Transverse colon (tissue), 4 donors: Measurements from ENCODE around the gene ACTN4. TPM values are rescaled to one million over a fixed set of nuclear protein-coding genes. Genes with fewer than 3 reads are reported as not detected.

Experiments
- DNase-seq: peaks from one replicate; pipeline ENCODE4 v3.0.0-alpha.2; 2019
- H3K27ac ChIP-seq, 4 donors: fragments of 200-600 bp; sonication (generic); 2 replicates each; pipeline ENCODE4 v1.5.1; 2016 to 2018; ENCODE audit warnings: inconsistent platforms in 4 of 4
- H3K27me3 ChIP-seq: fragments of 200-600 bp; sonication (generic); 2 replicates; pipeline ENCODE4 v1.5.1; 2017; ENCODE audit warnings: inconsistent platforms
- H3K36me3 ChIP-seq, 4 donors: fragments of 200-600 bp; sonication (generic); 2 replicates each; pipeline ENCODE4 v1.5.1; 2017 to 2019; ENCODE audit warnings: inconsistent platforms in 4 of 4
- H3K4me1 ChIP-seq, 4 donors: fragments of 200-600 bp; sonication (generic); 2 replicates each; pipeline ENCODE4 v1.5.1; 2017 to 2020; ENCODE audit warnings: inconsistent platforms in 4 of 4
- H3K4me3 ChIP-seq, 4 donors: fragments of 200-600 bp; sonication (generic); 1 replicate in 1 of 4; 2 replicates in 3 of 4; pipeline versions ENCODE4 v1.5.1 to v1.6.1; 2017 to 2019; ENCODE audit warnings: inconsistent platforms in 4 of 4
- H3K9me3 ChIP-seq, 2 donors: fragments of 200-600 bp; sonication (generic); 2 replicates each; pipeline ENCODE4 v1.5.1; 2017 to 2019; ENCODE audit warnings: inconsistent platforms in 2 of 2
- EP300 ChIP-seq: sonication (generic); formaldehyde crosslinking; IDR thresholded peaks from one replicate; pipeline ENCODE4 v1.6.1; 2017; ENCODE audit warnings: antibody characterized with exemption, low read depth
- POLR2A ChIP-seq: fragments of 450-650 bp; IDR thresholded peaks from one replicate; pipeline ENCODE4 v1.6.1; 2016; ENCODE audit warnings: antibody characterized with exemption, mild to moderate bottlenecking, moderate library complexity
- POLR2AphosphoS5 ChIP-seq, 3 donors: sonication (generic); formaldehyde crosslinking; IDR thresholded peaks; one replicate each; pipeline ENCODE4 v1.6.1; 2016; ENCODE audit warnings: antibody characterized with exemption in 3 of 3
- WGBS, 2 donors: methylation state at CpG; one replicate each; pipeline ENCODE4 v1.1.5; 2018; ENCODE audit warnings: low coverage in 1 of 2; 5-methylcytosine and 5-hydroxymethylcytosine counted together
- in situ Hi-C, 4 donors: fragments of 200-750 bp; cut with MboI; loops; one replicate each; pipeline versions ENCODE4 v1.15.0 to v1.15.1; 2017; ENCODE audit warnings: low sequenced_read_pairs in 3 of 4, low pct_ligation_motif_present in 1 of 4, low pct_unique_long_range_greater_than_20kb in 1 of 4
- intact Hi-C: fragments of 100-400 bp; cut with DNase I; formaldehyde crosslinking; loops from one replicate; pipeline ENCODE4 v1.15.1; 2023; ENCODE audit warnings: low total_unique reads
- total RNA-seq, 4 donors: library from RNA; depleted of rRNA; stranded (reverse); fragments of >200 nt; gene quantifications; one replicate each; pipeline ENCODE4 v1.1.0, GENCODE V29; 2016
- TF ChIP-seq, protein P1 (sequence below), 5 experiments: fragments of 200-600 bp in 3 of 5; fragments of 450-650 bp in 2 of 5; sonication (generic) in 3 of 5; IDR thresholded peaks; 1 replicate in 2 of 5; 2 replicates in 3 of 5; pipeline ENCODE4 v1.5.1; 2016 to 2017; ENCODE audit warnings: antibody characterized with exemption in 5 of 5, inconsistent platforms in 3 of 5, mild to moderate bottlenecking in 2 of 5, moderate library complexity in 1 of 5

The ACTN4 gene
- total RNA-seq, 4 donors from 2014 or later: 458 to 1,080 (median 723) TPM

DNA sequence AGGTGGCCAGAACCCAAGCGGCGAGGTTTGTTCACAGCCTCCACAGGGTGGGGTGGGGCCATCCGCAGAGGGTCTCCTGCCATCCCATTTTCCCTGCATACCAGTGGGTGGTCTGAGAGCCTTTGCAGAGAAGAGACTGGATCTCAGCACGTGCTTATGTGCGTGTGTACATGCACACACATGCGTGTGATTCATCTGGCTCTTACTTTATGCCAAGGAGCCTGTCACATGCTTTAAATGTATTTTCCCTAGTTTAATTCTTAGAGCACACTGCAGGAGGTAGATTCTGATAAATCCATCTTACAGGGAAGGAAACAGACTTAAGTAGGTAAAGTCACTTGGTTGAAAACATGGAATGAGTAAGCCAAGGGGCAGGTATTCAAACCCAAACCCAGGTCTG is 49.7 kb downstream of the ACTN4 start:
- intact Hi-C loops (no loop called here), in situ Hi-C loops (no loop called here)
- H3K4me1 ChIP-seq: peaks cover 48 to 100% (median 93%) of the 10 kb centered on the region in 4 donors
- H3K4me3 ChIP-seq: no peak overlapping the region
- no peaks in the 10 kb centered on the region for H3K9me3 ChIP-seq
- DNase-seq: no peak
- peaks cover 0 to 2% (median 0%) of the 10 kb centered on the region in 4 donors for H3K36me3 ChIP-seq
- TF ChIP-seq EP300 (no peak), POLR2A (no peak), POLR2AphosphoS5 (IDR thresholded peaks at IDR 0.05) (no peak)
- TF ChIP-seq, protein P1, sequence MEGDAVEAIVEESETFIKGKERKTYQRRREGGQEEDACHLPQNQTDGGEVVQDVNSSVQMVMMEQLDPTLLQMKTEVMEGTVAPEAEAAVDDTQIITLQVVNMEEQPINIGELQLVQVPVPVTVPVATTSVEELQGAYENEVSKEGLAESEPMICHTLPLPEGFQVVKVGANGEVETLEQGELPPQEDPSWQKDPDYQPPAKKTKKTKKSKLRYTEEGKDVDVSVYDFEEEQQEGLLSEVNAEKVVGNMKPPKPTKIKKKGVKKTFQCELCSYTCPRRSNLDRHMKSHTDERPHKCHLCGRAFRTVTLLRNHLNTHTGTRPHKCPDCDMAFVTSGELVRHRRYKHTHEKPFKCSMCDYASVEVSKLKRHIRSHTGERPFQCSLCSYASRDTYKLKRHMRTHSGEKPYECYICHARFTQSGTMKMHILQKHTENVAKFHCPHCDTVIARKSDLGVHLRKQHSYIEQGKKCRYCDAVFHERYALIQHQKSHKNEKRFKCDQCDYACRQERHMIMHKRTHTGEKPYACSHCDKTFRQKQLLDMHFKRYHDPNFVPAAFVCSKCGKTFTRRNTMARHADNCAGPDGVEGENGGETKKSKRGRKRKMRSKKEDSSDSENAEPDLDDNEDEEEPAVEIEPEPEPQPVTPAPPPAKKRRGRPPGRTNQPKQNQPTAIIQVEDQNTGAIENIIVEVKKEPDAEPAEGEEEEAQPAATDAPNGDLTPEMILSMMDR (IDR thresholded peaks at IDR 0.05): no peak
- peak overlapping the region; percentile 87 to 94 (median 92) for H3K27ac ChIP-seq
- H3K27me3 ChIP-seq: no peaks in the 10 kb centered on the region
- WGBS, 2 donors: 91 to 100% methylated on average over 4 to 6 of the region's 6 CpGs

DNA sequence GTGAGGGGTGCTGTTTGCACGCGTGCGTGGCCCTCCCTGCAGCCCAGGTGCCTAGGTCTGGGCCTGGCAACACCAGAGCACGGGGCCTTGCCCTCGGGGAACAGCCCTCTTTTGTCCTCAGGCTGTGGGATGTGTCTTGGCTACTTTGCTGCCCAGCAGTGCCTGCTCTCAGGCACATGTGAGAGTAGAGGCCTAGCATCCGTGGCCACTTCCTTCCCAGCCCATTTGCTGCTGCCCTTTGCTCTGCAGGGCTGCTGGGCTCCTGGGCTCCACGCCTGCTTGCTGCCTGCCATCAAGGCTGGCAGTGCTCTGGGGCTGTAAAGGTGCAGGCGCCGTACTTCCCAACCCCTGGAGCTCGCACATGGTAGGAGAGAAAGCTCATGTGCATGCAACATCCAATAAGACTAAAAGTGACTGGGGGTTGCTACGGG is 50.2 kb downstream of the ACTN4 start:
- Histone ChIP-seq H3K27me3 (no peaks in the 10 kb centered on the region), H3K36me3 (peaks cover 0 to 7% (median 0%) of the 10 kb centered on the region in 4 donors), H3K4me1 (peaks cover 43 to 97% (median 89%) of the 10 kb centered on the region in 4 donors), H3K4me3 (no peak overlapping the region), H3K27ac (peak overlapping the region; percentile 87 to 94 (median 92)), H3K9me3 (no peaks in the 10 kb centered on the region)
- intact Hi-C loops (no loop called here), in situ Hi-C loops (no loop called here)
- no peak for DNase-seq
- 73% methylated on average over 11 of the region's 11 CpGs; no CpG with 5 or more reads in 1 of the 2 donors for WGBS, 2 donors
- TF ChIP-seq, protein P1 (IDR thresholded peaks at IDR 0.05): no peak
- no peak for TF ChIP-seq POLR2AphosphoS5 (IDR thresholded peaks at IDR 0.05)
- TF ChIP-seq EP300: no peak
- no peak for TF ChIP-seq POLR2A

DNA sequence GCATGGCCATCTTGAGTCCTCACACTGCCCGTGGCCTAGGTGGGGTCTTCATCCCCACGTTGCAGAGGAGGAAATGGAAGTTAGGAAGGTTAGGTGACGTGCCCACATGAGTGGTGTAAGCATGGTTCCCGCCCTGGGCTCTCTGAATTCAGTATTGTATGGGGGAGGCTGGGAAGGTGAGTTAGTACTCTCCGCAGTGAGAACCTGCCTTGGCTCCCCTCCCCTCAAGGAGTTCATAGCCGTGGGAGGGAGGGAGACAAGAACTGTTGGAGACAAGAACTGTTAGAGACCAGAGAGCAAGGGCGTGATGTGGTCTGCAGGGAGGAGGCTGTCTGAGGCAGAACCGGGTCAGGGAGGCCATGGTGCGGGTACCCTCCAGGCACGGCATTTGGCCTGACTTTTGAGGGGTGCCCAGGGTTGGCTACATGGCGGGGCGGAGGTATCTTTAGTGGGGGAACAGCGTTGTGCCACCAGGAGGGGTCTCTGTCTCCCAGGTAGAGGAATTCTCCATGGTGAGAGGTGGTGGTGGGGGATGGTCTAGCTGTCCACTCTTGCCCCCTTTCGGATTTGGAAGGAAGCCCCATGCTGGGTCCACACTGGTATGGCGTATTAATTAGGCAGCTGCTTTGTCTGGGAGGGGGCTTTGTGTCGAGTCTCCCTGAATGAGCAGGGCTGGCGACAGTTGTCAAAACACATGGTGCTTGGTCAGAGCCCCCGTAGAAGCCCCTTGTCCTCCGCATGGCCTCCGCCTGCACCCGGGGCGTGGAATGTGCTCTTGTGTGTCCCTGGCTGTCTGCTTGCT is 51.0 kb downstream of the ACTN4 start:
- Histone ChIP-seq H3K4me3 (no peak overlapping the region), H3K36me3 (peaks cover 0 to 8% (median 0%) of the 10 kb centered on the region in 4 donors), H3K4me1 (peaks cover 35 to 90% (median 81%) of the 10 kb centered on the region in 4 donors), H3K27me3 (no peaks in the 10 kb centered on the region), H3K27ac (peak overlapping the region; percentile 87 to 94 (median 92)), H3K9me3 (no peaks in the 10 kb centered on the region)
- DNase-seq: no peak
- 84 to 89% methylated on average over 6 to 21 of the region's 22 CpGs for WGBS, 2 donors
- intact Hi-C loops: no loop called here
- TF ChIP-seq, protein P1 (IDR thresholded peaks at IDR 0.05): no peak
- no peak for TF ChIP-seq POLR2AphosphoS5 (IDR thresholded peaks at IDR 0.05)
- in situ Hi-C loops: no loop called here

DNA sequence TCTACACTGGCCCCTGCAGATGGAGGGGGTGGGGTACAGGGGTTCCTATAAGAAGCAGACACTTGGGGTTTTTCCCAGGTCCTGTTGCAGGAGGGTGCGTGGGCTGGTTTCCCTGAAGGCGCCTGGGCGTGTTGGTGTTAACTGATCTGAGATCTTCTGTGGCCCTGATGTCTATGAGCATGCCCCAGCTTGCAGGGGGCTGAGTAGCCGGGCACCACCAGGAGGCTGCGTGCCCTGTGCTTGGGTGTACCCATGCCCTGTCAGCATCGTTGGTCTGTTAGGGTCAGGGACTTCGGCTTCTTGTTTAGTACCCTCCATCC is 51.5 kb downstream of the ACTN4 start:
- no peaks in the 10 kb centered on the region for H3K9me3 ChIP-seq
- H3K27ac ChIP-seq: peak overlapping the region; percentile 87 to 94 (median 92)
- 93% methylated on average over 7 of the region's 7 CpGs; no CpG with 5 or more reads in 1 of the 2 donors for WGBS, 2 donors
- in situ Hi-C loops: no loop called here
- H3K4me1 ChIP-seq: peaks cover 30 to 84% (median 75%) of the 10 kb centered on the region in 4 donors
- no peak overlapping the region for H3K4me3 ChIP-seq
- intact Hi-C loops: no loop called here
- no peaks in the 10 kb centered on the region for H3K27me3 ChIP-seq
- DNase-seq: no peak
- TF ChIP-seq POLR2AphosphoS5 (IDR thresholded peaks at IDR 0.05) (no peak), EP300 (no peak), POLR2A (no peak)
- TF ChIP-seq, protein P1 (IDR thresholded peaks at IDR 0.05): no peak
- peaks cover 0 to 8% (median 0%) of the 10 kb centered on the region in 4 donors for H3K36me3 ChIP-seq
